Germinal center (tissue), 1 donor: ENCODE measurements around the gene PDE5A.
"Not testable (repeated sequence)": the region's sequence is repeated elsewhere in the genome, so short reads cannot be mapped to it uniquely, and the experiment has no call there.

Experiments
- DNase-seq: peaks from one replicate; pipeline ENCODE4 v3.0.0; 2012; ENCODE audit warnings: mixed read lengths, low spot score

Gene PDE5A

GRCh38 chr4:119628281-119629141 is at the start of gene PDE5A:
Gene PDE5A, minus strand, starts transcription at chr4:119628804. Its CDS starts 133 bp downstream, at chr4:119628671.
- DNase-seq, result peak; percentile 84

GRCh38 chr4:119676101-119676500 is 47.5 kb upstream of the PDE5A start:
- DNase-seq, result no peak

- DNase-seq, result no peak
These were observed 46.8 kb upstream of the PDE5A start for GRCh38 chr4:119675391-119675790.

- no peak for DNase-seq
These were observed 44.3 kb upstream of the PDE5A start for GRCh38 chr4:119672938-119673337.

GRCh38 chr4:119672086-119672485 is 43.5 kb upstream of the PDE5A start:
- DNase-seq, result no peak

GRCh38 chr4:119671205-119671604 is 42.6 kb upstream of the PDE5A start:
- no peak for DNase-seq

- no peak for DNase-seq
These were observed 39.2 kb upstream of the PDE5A start for GRCh38 chr4:119667802-119668201.

- DNase-seq, result no peak
These were observed 38.1 kb upstream of the PDE5A start for GRCh38 chr4:119666653-119667091.

GRCh38 chr4:119665752-119666151 is 37.1 kb upstream of the PDE5A start:
- no peak for DNase-seq

GRCh38 chr4:119664168-119664907 is 35.7 kb upstream of the PDE5A start:
- no peak for DNase-seq

- no peak for DNase-seq
These were observed 34.7 kb upstream of the PDE5A start for GRCh38 chr4:119663160-119663788.

- DNase-seq, result not testable (repeated sequence)
These were observed 34.0 kb upstream of the PDE5A start for GRCh38 chr4:119662612-119663011.

- no peak for DNase-seq
These were observed 32.6 kb upstream of the PDE5A start for GRCh38 chr4:119661231-119661630.

- DNase-seq, result no peak
These were observed 31.0 kb upstream of the PDE5A start for GRCh38 chr4:119659576-119659975.

GRCh38 chr4:119657111-119657611 is 28.6 kb upstream of the PDE5A start:
- DNase-seq, result no peak

GRCh38 chr4:119656342-119656741 is 27.7 kb upstream of the PDE5A start:
- DNase-seq, result no peak

- DNase-seq, result no peak
These were observed 26.7 kb upstream of the PDE5A start for GRCh38 chr4:119655111-119655837.

- no peak for DNase-seq
These were observed 25.4 kb upstream of the PDE5A start for GRCh38 chr4:119653990-119654389.

- DNase-seq, result no peak
These were observed 24.4 kb upstream of the PDE5A start for GRCh38 chr4:119652998-119653397.

GRCh38 chr4:119648398-119648797 is 19.8 kb upstream of the PDE5A start:
- no peak for DNase-seq

GRCh38 chr4:119647558-119647957 is 19.0 kb upstream of the PDE5A start:
- DNase-seq, result no peak
